ENCODE measurements around the gene LRRTM4. TPM values are rescaled to one million over a fixed set of nuclear protein-coding genes. Genes with fewer than 3 reads are reported as not detected.

The LRRTM4 gene
- total RNA-seq, 1 donor from 2014 or later = 10.6 TPM

GRCh38 chr2:77328134-77328931, 193.8 kb downstream of the LRRTM4 start:
- DNase-seq (ENCODE audit: low read depth, low spot score) = no peak
- Mint-ChIP-seq H3K27ac (ENCODE audit: unreplicated experiment) (no peak overlapping the region), H3K4me1 (peaks cover 16% of the 10 kb centered on the region), H3K36me3 (ENCODE audit: low read depth) (peaks cover 5% of the 10 kb centered on the region), H3K9me3 (peaks cover 5% of the 10 kb centered on the region), H3K27me3 (ENCODE audit: low read depth) (no peaks in the 10 kb centered on the region), H3K4me3 (no peak overlapping the region)
- TF ChIP-seq CTCF (conservative IDR thresholded peaks at IDR 0.05) = no peak

- no peak for TF ChIP-seq CTCF (conservative IDR thresholded peaks at IDR 0.05)
- DNase-seq (ENCODE audit: low read depth, low spot score) = no peak
- H3K4me3 Mint-ChIP-seq = no peak overlapping the region
- H3K36me3 Mint-ChIP-seq (ENCODE audit: low read depth) = no peaks in the 10 kb centered on the region
- peaks cover 16% of the 10 kb centered on the region for H3K4me1 Mint-ChIP-seq
- no peak overlapping the region for H3K27ac Mint-ChIP-seq (ENCODE audit: unreplicated experiment)
- no peaks in the 10 kb centered on the region for H3K9me3 Mint-ChIP-seq
- no peaks in the 10 kb centered on the region for H3K27me3 Mint-ChIP-seq (ENCODE audit: low read depth)
Observed at GRCh38 chr2:77325395-77325794, 196.8 kb downstream of the LRRTM4 start.

- H3K36me3 Mint-ChIP-seq (ENCODE audit: low read depth) = peaks cover 2% of the 10 kb centered on the region
Observed at GRCh38 chr2:77322431-77322830, 199.7 kb downstream of the LRRTM4 start.

GRCh38 chr2:77314721-77315120, 207.5 kb downstream of the LRRTM4 start:
- no peaks in the 10 kb centered on the region for H3K27me3 Mint-ChIP-seq (ENCODE audit: low read depth)
- no peak for TF ChIP-seq CTCF (conservative IDR thresholded peaks at IDR 0.05)

More at GRCh38 chr2:77322431-77322830, 199.7 kb downstream of the LRRTM4 start:
- H3K4me3 Mint-ChIP-seq = no peak overlapping the region
- no peak for TF ChIP-seq CTCF (conservative IDR thresholded peaks at IDR 0.05)
- peaks cover 3% of the 10 kb centered on the region for H3K9me3 Mint-ChIP-seq
- no peak for DNase-seq (ENCODE audit: low read depth, low spot score)
- peaks cover under 1% of the 10 kb centered on the region for H3K4me1 Mint-ChIP-seq
- no peaks in the 10 kb centered on the region for H3K27me3 Mint-ChIP-seq (ENCODE audit: low read depth)
- H3K27ac Mint-ChIP-seq (ENCODE audit: unreplicated experiment) = no peak overlapping the region

GRCh38 chr2:77310416-77310815, 211.8 kb downstream of the LRRTM4 start:
- peak overlapping the region; percentile 35 for H3K27ac Mint-ChIP-seq (ENCODE audit: unreplicated experiment)
- H3K9me3 Mint-ChIP-seq = no peaks in the 10 kb centered on the region
- no peak for TF ChIP-seq CTCF (conservative IDR thresholded peaks at IDR 0.05)

More at GRCh38 chr2:77314721-77315120, 207.5 kb downstream of the LRRTM4 start:
- peaks cover 2% of the 10 kb centered on the region for H3K36me3 Mint-ChIP-seq (ENCODE audit: low read depth)
- DNase-seq (ENCODE audit: low read depth, low spot score) = no peak
- no peak overlapping the region for H3K27ac Mint-ChIP-seq (ENCODE audit: unreplicated experiment)
- peaks cover 3% of the 10 kb centered on the region for H3K9me3 Mint-ChIP-seq
- H3K4me1 Mint-ChIP-seq = no peaks in the 10 kb centered on the region
- no peak overlapping the region for H3K4me3 Mint-ChIP-seq

More at GRCh38 chr2:77310416-77310815, 211.8 kb downstream of the LRRTM4 start:
- Mint-ChIP-seq H3K27me3 (ENCODE audit: low read depth) (no peaks in the 10 kb centered on the region), H3K4me1 (no peaks in the 10 kb centered on the region), H3K36me3 (ENCODE audit: low read depth) (no peaks in the 10 kb centered on the region), H3K4me3 (no peak overlapping the region)
- no peak for DNase-seq (ENCODE audit: low read depth, low spot score)

All from neural crest cell (in vitro differentiated cells).